Jurkat, Clone E6-1 (cell line): Measurements from ENCODE around the gene PHLDB2.

Source experiments
- DNase-seq: peaks from one replicate; pipeline ENCODE4 v3.0.0-alpha.2; 2011; ENCODE audit warnings: low read depth, low spot score
- H3K4me3 ChIP-seq: 2 replicates; pipeline ENCODE4 v1.5.1; 2011; ENCODE audit warnings: mild to moderate bottlenecking, low read length, control low read depth, moderate library complexity

Gene PHLDB2

DNA sequence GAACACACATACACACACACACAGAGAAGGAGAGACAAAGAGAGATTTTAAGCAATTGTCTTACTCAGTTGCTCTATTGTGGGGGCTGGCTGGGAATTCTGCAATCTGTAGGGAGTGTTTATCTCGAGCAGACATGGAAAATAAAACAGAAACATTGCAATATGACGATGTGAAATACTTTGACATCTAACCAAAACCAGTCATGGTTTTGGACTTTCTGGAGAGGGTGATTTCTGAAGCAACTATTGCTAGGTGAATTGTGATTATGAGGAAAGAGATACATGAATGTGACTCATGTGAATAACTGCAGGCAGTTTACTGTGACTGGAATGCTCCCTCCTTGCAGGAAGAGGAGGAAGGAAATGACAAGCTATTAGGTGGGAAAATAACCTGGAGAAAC lies 12.3 kb upstream of the PHLDB2 start:
- DNase-seq: no peak
- H3K4me3 ChIP-seq: no peak overlapping the region

DNA sequence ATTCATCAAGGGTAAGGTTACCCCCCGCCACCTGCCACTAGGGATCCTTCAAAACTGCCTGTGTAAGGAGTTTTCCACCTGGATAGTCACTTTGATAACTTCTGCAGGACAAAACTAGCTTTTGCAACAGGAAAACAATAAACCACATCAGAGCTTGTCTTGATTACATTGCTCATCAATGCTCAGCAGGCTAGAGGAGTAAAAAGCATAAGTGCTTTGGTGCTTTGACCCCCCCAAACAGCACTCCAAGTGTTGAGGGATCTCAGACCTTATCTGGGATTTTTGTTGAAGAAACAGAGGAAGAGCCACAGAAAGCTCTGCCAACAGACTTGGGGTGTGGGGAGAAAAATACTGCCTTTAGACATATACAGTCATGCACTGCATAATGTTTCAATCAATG lies 10.8 kb upstream of the PHLDB2 start:
- H3K4me3 ChIP-seq: no peak overlapping the region
- no peak for DNase-seq

DNA sequence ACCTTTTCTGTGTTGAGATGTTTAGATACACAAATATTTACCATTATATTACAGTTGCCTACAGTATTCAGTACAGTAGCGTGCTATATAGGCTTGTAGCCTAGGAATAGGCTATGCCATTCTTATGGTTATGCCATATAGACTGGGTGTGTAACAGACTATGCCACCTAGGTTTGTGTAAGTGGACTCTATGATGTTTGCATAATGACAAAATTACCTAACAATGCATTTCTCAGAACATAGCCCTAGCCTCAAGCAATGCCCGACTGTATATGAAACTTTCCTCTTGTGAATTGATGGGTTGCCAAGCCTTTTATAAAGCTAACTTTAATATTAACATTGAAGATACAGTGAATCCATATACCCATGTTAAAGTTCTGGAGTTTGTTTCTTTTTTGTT lies 10.3 kb upstream of the PHLDB2 start:
- DNase-seq: no peak
- no peak overlapping the region for H3K4me3 ChIP-seq

DNA sequence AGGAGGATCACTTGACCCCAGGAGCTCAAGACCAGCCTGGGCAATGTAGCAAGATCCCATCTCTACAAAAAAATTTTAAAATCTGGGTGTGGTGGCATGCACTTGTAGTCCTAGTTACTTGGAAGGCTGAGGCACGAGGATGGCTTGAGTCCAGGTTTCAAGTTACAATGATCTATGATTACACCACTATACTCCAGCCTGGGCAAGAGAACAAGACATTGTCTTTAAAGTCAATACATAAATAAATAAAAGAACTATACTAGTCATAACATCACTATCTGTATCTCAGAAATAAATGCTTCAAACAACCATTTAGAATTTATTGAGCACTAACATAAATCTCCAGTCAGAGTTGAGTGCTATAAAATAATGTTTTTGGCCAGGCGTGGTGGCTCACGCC lies 8.5 kb upstream of the PHLDB2 start:
- DNase-seq: no peak

DNA sequence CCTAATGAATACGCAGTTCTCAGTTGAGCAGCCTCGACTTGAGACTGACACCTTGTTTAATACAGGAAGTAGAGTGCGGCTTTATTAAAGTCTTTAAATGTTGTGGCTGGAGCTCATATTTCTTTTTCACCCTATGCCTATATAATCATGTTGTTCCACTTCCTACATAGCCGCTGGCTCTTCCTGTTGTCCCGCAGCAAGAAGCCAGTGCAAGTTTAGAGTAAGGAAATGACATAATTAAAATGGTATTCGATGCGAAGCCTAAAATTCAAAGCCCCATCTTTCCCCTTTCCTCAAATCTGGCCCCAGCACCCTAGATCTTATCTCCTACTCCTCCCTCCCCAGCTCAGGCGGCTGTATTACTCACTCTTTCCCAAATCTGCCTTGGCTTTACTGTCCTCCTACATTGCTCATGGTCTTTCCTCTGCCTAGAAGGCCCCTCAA lies 7.5 kb upstream of the PHLDB2 start:
- DNase-seq: no peak
- no peak overlapping the region for H3K4me3 ChIP-seq

More for the DNA sequence above, 8.5 kb upstream of the PHLDB2 start:
- no peak overlapping the region for H3K4me3 ChIP-seq

DNA sequence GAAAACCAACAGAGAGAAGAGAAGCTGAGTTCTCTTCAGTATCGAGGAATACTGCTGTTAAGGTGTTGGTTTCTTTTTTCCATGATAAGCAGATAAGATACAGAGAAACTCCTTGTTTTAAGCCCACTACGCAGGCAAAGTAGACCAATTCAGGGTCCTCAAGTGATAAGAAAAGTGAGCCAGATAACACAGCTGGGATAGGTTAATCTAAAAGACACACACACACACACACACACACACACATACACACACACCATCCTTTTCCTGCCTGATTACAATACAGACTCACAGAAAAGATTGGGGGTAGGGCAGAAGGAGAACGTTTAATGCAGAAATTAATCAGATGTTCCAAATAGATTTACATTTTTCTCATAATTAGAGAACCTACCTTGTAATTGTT lies 6.5 kb upstream of the PHLDB2 start:
- DNase-seq: no peak
- no peak overlapping the region for H3K4me3 ChIP-seq

DNA sequence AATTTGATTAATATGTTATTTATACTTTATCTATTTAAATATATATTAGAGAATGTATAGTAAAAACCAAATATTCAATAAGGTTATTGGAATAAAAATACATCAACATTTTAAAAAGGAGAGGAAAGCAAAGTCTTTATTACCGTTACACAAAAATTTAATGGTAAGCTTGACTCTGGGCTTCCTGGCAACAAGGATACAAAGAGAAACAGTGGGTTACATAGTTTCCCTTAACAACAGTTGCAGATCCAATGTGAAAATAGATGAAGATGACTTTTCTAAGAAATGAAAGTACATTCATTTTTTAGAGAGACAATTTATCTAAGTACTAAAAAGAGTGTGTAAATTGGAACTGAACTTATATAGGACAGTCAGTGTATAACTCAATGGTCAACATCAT lies 6.0 kb upstream of the PHLDB2 start:
- no peak for DNase-seq

DNA sequence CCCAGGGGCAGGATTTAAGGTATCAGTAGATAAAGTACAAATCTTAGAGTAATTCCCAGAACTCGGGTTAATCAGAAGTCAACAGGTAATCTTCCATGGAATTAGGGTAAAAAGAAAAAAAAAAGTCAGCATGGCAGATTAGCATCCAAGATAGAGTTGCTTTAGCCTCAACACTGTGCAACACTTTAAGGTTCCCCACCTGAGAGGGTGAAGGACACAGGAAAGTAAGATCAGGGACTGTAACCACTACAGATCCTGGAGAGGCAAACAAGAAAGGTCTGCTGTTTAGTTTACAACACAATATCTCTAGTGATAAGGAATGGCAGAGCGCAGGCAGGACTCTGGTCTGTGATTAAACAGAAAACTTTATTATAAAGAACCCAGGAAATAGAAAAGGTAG lies 4.1 kb upstream of the PHLDB2 start:
- H3K4me3 ChIP-seq: no peak overlapping the region
- no peak for DNase-seq

More for the DNA sequence above, 6.0 kb upstream of the PHLDB2 start:
- no peak overlapping the region for H3K4me3 ChIP-seq

DNA sequence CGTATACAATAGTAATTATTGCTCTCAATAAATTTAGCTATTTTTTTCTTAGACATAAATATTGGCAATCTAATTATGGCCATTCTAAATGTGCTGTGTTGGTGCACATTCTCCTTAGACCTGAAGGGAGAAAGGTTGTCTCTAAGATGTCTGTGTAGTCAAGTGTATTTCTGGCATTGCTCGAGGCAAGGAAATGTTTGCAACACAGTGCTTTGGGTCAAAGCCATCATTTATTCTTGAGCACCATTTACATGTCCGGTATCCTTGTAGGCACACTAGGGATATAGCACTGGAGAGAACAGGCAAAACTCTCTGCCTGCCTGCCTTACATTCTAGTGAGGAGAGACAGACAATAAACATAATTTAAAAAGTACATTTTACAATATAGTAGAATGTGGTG lies 2.6 kb upstream of the PHLDB2 start:
- H3K4me3 ChIP-seq: no peak overlapping the region
- no peak for DNase-seq

DNA sequence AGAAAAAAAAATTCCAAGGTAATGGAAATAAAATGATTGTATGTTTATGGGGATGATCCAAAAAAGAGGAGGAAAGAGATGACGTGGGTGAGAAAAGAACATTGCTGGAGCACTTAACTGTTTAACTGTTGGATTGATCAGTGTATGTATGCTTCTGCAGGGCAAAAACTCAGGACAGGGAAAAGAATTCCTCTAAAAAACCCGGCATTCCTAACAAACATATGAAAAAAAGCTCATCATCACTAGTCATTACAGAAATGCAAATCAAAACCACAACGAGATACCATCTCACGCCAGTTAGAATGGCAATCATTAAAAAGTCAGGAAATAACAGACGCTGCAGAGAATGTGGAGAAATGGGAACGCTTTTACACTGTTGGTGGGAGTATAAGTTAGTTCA lies 1.6 kb upstream of the PHLDB2 start:
- no peak overlapping the region for H3K4me3 ChIP-seq
- DNase-seq: no peak

DNA sequence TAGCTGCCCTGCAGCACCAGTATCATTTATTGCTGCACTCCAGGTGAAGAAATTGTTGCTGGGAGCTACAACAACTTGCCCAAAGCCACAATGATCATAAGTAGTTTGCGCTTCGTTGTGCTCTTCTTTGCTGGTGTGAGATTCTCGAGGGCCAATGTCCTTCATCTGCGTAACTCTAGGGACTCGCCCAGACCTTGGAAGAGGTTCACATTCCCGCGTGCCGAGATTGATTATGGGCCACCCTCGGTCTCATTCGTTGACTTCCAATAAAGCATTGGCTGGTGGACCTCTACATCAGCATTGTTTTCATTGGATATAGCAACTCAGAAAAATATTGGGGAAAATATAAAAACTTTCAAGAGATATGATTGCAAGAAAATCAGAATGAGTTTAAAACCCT lies 423 bp upstream of the PHLDB2 start:
- DNase-seq: no peak
- no peak overlapping the region for H3K4me3 ChIP-seq

DNA sequence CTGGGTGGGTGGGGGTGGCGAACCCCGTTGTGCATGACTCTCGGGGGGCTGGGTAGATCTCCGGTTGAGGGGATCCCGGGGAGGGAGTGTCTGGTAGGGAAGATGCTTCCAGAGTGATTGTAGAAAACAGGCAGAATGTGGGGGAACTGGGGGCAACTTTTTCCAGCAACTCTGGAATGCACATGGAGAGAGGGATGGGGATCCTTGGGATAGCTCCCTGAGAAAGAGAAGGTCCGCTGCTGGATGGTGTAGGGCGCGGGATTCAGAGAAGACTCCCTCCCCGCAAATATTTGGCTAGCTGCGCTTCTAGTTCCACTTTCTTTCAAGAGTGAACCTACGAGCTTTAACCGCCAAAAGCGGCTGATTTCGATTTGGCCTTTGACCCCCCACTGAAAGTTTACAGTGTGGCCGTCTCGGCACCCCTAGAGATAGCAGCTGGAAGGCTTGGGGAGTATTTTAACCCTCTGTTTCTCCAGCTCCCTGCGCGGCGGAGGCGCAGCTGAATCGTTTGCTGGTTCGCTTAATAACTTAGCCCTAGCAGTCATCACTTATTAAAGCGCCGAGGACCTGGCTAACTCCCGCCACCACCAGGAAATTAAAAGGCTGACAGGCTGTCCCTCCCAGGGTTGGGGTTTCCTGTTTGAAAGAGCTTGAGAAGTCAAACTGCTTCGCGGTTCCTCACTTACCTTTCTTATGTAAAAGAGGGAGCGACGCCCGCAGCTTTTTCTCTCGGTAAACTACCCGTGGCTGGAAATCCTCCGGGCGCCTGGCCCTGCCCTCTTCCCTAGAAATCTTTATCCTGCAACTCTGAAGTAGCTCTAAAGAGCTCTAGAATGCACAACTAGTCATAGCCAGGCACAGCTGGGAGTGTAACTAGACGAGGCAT lies 1.2 kb downstream of the PHLDB2 start:
- peak; percentile 32 for DNase-seq
- H3K4me3 ChIP-seq: peak overlapping the region; percentile 54

DNA sequence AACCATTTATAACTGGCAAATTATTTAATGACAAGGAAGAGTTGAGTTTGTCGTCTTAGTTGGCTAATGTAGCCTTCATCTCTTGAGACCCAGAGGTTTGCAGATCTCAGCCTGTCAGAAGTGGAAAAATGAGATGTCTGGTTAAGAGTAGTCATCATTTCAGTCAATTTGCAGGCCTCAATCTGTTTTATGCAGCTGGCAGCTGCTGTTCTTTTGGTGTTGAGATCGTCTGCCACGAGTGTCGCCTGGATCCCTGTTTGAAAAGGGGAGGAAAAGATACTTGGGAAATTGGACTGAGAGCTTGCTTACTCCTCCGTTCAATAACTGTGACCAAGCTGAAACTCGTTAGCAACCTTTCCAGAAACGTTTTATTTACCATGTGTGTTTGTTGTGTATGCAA lies 2.3 kb downstream of the PHLDB2 start:
- no peak for DNase-seq
- H3K4me3 ChIP-seq: no peak overlapping the region

DNA sequence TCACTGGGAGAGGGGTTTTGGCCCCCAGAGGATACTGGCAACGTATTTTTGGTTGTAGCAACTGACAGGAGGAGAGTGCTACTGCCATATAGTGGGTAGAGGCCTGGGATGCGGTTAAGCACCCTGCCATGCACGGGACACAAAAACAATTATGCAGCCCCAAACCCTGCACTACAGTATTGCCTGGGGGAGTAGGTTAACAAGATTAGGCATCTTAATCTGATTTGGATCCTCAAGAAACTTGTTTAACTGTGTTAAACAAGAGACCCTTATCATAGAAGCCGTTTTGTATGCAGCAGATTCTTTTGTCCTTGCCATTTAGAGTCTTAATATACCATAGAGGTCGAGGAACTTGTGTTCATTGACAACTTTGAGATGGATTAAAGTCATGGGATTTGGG lies 3.4 kb downstream of the PHLDB2 start:
- no peak overlapping the region for H3K4me3 ChIP-seq
- DNase-seq: no peak

DNA sequence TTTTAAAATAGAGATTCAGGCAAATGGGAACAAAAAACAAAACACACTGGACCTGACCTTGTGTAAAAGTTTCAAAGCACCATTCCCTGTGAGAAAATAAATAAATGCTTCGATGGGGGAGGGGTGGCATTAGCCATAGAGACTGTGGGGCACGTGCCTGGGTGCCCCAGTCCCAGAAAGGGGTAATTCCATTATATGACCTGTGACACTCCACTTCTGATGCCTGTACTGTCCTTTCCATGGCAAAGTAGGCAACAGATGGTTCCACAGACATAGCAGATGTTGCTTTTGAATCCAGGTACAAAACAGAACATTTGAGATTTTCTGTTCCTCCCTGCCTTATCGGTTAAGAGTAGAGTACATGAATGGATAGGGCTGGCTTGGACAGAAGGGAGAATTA lies 3.9 kb downstream of the PHLDB2 start:
- H3K4me3 ChIP-seq: no peak overlapping the region

DNA sequence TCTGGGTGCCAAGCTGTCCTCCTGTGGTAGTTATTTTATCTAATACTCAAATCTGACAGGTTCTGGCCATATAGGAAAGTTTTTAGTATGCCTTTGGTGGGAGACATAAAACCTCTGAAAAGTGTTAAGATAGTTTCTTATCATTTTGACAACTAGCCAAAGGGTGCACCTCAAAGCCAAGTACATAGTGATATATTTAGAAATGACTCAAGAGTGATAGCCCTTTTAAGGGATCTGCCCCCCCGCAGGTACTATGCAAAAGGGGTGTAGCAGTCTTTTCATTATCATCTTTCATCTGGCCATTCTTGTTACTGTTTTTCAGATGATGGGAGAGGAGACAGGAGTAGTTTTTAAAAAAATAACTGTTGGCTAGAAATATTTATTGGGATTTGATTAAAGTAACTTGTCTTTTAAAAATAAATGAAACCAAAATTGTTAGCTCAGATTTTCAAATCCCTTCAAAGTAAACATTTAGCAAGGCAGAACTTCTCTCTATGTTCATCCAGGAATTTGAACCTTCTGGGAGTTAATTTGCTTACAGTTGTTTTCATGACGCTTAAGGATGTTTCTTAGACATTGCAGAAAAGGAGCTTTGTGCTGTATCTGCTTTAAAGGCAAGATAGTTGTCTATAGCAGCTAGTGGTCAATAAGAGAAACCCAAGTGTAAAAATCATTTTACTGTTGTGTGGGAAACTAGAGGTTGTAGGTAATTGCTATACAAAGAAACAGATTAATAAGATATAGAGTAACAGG lies 5.1 kb downstream of the PHLDB2 start:
- DNase-seq: no peak

More for the DNA sequence above, 3.9 kb downstream of the PHLDB2 start:
- DNase-seq: no peak

DNA sequence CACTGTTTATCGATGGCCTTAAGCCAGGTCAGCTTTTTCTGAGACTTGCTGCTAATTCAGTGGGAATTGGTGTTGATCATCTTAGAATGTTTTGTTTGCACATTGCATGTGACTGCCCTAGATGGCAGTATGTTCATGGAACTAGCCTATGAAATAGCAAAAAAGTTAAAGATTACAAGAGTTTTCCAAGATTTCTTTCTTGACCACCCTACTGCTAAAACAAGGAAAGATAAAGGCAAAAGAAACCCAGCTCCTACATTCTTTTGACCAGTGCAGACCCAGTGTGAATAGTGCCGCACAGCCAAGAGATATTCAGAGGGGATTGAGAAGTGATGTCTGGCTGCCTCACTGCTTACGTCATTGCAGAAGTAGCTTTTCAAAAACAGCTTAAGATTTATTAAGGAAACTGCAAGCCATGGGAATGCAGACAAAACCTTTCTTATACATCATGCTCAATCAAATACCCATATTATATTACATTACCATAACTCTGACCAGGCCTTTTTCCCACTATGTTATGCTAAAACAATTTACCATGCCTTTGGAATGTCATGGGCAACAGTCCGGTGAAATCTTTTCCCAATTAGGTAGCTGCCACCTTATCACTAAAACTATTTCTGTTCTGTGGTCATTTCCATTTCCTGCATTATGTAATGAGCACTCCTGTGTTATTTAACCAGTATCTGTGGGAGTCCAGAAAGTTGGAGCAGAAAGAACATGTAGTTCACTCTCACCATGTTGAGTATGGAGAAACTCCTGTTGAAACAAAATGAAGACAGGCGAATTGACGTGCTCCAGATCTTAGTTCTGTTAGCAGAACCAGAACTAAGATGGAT lies 6.0 kb downstream of the PHLDB2 start:
- DNase-seq: no peak
- H3K4me3 ChIP-seq: no peak overlapping the region

More for the DNA sequence above, 5.1 kb downstream of the PHLDB2 start:
- no peak overlapping the region for H3K4me3 ChIP-seq

DNA sequence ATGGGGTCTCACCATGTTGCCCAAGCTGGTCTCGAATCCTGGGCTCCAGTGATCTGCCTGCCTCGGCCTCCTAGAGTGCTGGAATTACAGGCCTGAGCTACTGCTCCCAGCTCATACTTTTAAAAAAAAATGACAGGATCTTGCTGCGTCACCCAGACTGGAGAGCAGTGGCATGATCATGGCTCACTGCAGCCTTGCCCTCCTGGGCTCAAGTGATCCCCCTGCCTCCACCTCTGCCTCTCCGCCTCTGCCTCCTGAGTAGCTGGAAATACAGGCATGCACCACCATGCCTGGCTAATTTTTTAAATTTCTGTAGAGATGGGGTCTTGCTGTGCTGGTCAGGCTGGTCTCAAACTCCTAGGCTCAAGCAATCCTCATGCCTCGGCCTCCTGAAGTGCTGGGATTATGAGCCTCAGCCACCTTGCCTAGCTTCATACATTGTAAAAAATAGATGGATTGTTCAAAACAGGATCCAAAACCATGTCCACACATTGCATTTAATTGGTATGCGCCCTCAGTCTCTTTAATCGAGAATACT lies 8.9 kb downstream of the PHLDB2 start:
- no peak for DNase-seq
- no peak overlapping the region for H3K4me3 ChIP-seq

DNA sequence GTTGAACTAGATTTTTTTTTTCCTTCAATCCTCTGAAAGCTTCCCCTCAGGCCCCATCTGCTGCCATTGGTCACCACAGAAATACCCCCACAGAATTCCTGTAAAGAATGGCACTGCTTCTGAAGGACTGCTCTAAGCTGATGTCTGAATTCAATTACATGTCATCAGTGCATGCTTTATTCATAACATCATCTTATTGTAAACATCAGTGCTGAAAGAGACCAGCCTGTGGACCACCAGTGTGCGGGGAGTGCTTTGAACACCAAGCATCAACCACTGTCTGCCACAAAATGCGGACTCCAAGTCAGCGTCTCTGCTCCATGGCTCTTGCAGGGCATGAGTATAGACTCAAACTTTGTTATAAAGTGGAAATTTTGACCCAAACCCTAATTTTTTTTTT lies 11.6 kb downstream of the PHLDB2 start:
- no peak overlapping the region for H3K4me3 ChIP-seq
- no peak for DNase-seq
